Body of pancreas (tissue), 4 donors: ENCODE data around the gene TSPEAR.

Experiments
- CTCF ChIP-seq, 7 experiments: fragments of 450-650 bp in 4 of 7; fragments of 200-600 bp in 3 of 7; sonication (generic) in 3 of 7; IDR thresholded peaks; one replicate each; pipeline ENCODE4 v1.5.1; 2016 to 2019; ENCODE audit warnings: antibody characterized with exemption in 7 of 7
- POLR2A ChIP-seq, 3 donors: fragments of 450-650 bp; IDR thresholded peaks; one replicate each; pipeline ENCODE4 v1.6.1; 2016; ENCODE audit warnings: antibody characterized with exemption in 3 of 3, mild to moderate bottlenecking in 2 of 3

GRCh38 chr21:44506279-44507255 is 204.8 kb downstream of the TSPEAR start:
- TF ChIP-seq POLR2A (IDR thresholded peaks at IDR 0.05) (no peak), CTCF (IDR thresholded peaks at IDR 0.05) (no peak)
